Stromal cell of bone marrow (primary cell): Measurements from ENCODE around the gene METTL25.

Experiments
- DNase-seq: peaks from one replicate; pipeline ENCODE4 v3.0.0-alpha.2; 2012; ENCODE audit warnings: low read depth

METTL25 gene

DNA sequence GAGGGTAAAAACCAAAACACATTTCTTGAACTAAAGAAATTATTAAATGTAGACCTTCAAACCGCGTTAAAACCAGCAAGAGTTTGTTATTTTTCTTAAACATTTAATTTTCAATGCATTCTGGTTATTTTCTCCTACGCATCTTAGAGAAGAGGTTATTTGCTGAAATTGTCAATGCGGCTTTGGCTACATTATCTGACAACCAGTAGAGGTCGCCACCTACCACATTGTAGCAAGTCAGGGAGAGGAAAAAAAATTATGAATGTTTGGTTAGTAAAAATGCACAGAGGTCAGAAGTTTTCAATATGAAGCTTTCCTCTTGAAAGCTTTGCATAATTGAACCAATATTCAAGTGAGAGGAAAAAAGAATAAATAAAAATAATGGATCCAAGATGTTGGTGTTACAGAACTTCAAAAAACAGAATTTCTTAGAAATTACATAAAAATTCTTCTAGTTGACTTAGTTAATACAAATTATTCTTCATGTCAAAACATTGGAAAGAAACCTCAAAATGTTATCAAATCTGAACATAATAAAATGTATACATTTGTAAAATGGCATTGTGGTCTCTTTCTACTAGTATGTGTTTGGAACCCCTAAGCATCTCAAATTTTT is 168.9 kb downstream of the METTL25 start:
- peak; percentile 43 for DNase-seq
